Measurements from ENCODE around the gene OR5AS1.
"Not testable (repeated sequence)": the region's sequence is repeated elsewhere in the genome, so short reads cannot be mapped to it uniquely, and the experiment has no call there.

Gene OR5AS1

GRCh38 chr11:56027354-56027753, at the start of gene OR5AS1:
Gene OR5AS1 (plus strand): TSS chr11:56027654. CDS start chr11:56030419, 2,765 bp downstream.
- no peak for DNase-seq

GRCh38 chr11:55994525-55994924, 32.9 kb upstream of the OR5AS1 start, which contains the start of gene OR5F1:
Gene OR5F1 (minus strand): TSS chr11:55994625. CDS start chr11:55994625, 0 bp downstream.
- DNase-seq: no peak

- no peak for DNase-seq
Measured at GRCh38 chr11:56010716-56011115, 16.7 kb upstream of the OR5AS1 start.

- DNase-seq: no peak
Measured at GRCh38 chr11:56013805-56014204, 13.6 kb upstream of the OR5AS1 start.

- DNase-seq: no peak
Measured at GRCh38 chr11:56045538-56045937, 18.1 kb downstream of the OR5AS1 start.

- DNase-seq: no peak
Measured at GRCh38 chr11:56048480-56048879, 21.0 kb downstream of the OR5AS1 start.

GRCh38 chr11:56049487-56049886, 22.0 kb downstream of the OR5AS1 start:
- DNase-seq: no peak

- DNase-seq: not testable (repeated sequence)
Measured at GRCh38 chr11:56056366-56056765, 28.9 kb downstream of the OR5AS1 start.

- DNase-seq: not testable (repeated sequence)
Measured at GRCh38 chr11:56057661-56058237, 30.3 kb downstream of the OR5AS1 start.

- not testable (repeated sequence) for DNase-seq
Measured at GRCh38 chr11:56058260-56058780, 30.9 kb downstream of the OR5AS1 start.

- no peak for DNase-seq
Measured at GRCh38 chr11:56066980-56067379, 39.5 kb downstream of the OR5AS1 start.
